Activated CD8-positive, alpha-beta T cell treated with anti-CD3 and anti-CD28 coated beads for 36 hours (primary cell): ENCODE data around the gene RNF150. TPM values are rescaled to one million over a fixed set of nuclear protein-coding genes. Genes with fewer than 3 reads are reported as not detected.

Experiments
- ATAC-seq: fragments of 200-7000 bp; cut with Tn5 transposase; one replicate; pipeline ENCODE4 v1.10.0; 2021; ENCODE audit warnings: mild to moderate bottlenecking, moderate library complexity
- CTCF ChIA-PET: fragments of 350-600 bp; sonication (Branson Sonifier 250); formaldehyde crosslinking; loops from one replicate; lab custom pipeline; 2021; ENCODE audit warnings: antibody characterized with exemption; lab: Charles Lee
- POLR2A ChIA-PET: fragments of 350-600 bp; sonication (Branson Sonifier 250); formaldehyde crosslinking; loops from one replicate; lab custom pipeline; 2021; ENCODE audit warnings: antibody characterized with exemption; lab: Charles Lee
- DNase-seq: peaks from one replicate; pipeline ENCODE4 v3.0.0-alpha.2; 2020
- H3K27ac Mint-ChIP-seq: one replicate; pipeline ENCODE4 v1.8.0; 2021; ENCODE audit warnings: mild to moderate bottlenecking, mixed read lengths
- H3K27me3 Mint-ChIP-seq: one replicate; pipeline ENCODE4 v1.8.0; 2021; ENCODE audit warnings: mixed read lengths
- H3K36me3 Mint-ChIP-seq: one replicate; pipeline ENCODE4 v1.8.0; 2021; ENCODE audit warnings: low read depth, mixed read lengths
- H3K4me1 Mint-ChIP-seq: one replicate; pipeline ENCODE4 v1.8.0; 2021; ENCODE audit warnings: low read depth, mixed read lengths
- H3K4me3 Mint-ChIP-seq: one replicate; pipeline ENCODE4 v1.8.0; 2021; ENCODE audit warnings: mild to moderate bottlenecking, moderate library complexity, mixed read lengths
- H3K9me3 Mint-ChIP-seq: one replicate; pipeline ENCODE4 v1.8.0; 2021; ENCODE audit warnings: mixed read lengths
- CTCF ChIP-seq: fragments of 200-600 bp; IDR thresholded peaks from one replicate; pipeline ENCODE4 v1.8.0; 2022; ENCODE audit warnings: antibody characterized with exemption, mild to moderate bottlenecking
- intact Hi-C: fragments of 100-400 bp; cut with micrococcal nuclease; formaldehyde crosslinking; loops from one replicate; pipeline ENCODE4 v1.10.0; 2022
- total RNA-seq, 2 experiments: library from RNA; stranded (reverse); gene quantifications; one replicate each; pipeline ENCODE4 v1.2.3, GENCODE V29; 2021

RNF150 gene
- total RNA-seq, 2 experiments from 2014 or later = 0.09 to 0.43 TPM

DNA sequence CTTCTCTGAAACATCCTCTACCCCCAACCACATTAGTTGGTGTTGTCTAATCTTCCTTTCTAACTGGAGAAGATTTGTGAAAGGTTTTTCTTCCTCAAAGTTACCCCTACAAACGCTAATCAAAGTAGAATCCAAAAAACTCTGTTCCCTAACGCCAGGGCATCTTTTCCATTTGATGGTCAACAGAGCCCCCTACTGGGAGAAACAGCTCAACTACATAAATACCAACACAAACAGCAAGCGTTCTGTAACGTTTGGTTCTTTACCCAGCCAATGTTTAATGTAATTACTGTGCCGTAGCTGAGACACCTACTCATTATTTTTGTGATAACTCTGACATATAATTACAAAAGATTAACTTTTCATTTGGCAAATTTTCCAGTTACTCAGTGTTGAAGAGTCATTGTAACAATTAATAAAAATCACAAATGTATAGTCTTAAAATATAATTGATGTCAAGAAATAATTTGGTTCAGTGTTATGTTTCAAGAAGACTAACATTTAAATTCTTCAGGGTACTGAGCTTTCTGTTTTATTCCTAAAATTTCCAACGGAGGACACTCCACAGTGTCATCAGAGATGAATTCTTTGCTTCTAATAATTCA, 282.1 kb downstream of the RNF150 start:
- CTCF ChIA-PET = interaction anchor here (0.7 to 1.2 kb wide), 4 partner anchors 9 to 491 kb away, joined by 3 to 4 read pairs (median 3); no protein-coding TSS in a partner anchor

GRCh38 chr4:140849526-140849925, 283.7 kb downstream of the RNF150 start:
- Mint-ChIP-seq H3K9me3 (no peaks in the 10 kb centered on the region), H3K4me3 (no peak overlapping the region), H3K36me3 (no peaks in the 10 kb centered on the region), H3K27ac (no peak overlapping the region), H3K27me3 (peaks cover 8% of the 10 kb centered on the region), H3K4me1 (no peaks in the 10 kb centered on the region)
- ATAC-seq = no peak
- DNase-seq = no peak
- ChIA-PET CTCF (interaction anchor here (1.4 kb wide), 1 partner anchor 20 kb away, joined by 3 read pairs; no protein-coding TSS in a partner anchor), POLR2A (no interaction called here)
- intact Hi-C loops = no loop called here
- TF ChIP-seq CTCF = no peak

More for the DNA sequence above, 282.1 kb downstream of the RNF150 start:
- intact Hi-C loops = no loop called here
- H3K4me1 Mint-ChIP-seq = no peaks in the 10 kb centered on the region
- no peak overlapping the region for H3K27ac Mint-ChIP-seq
- POLR2A ChIA-PET = no interaction called here
- H3K36me3 Mint-ChIP-seq = no peaks in the 10 kb centered on the region
- no peak overlapping the region for H3K4me3 Mint-ChIP-seq
- peaks cover 8% of the 10 kb centered on the region for H3K27me3 Mint-ChIP-seq
- peak; percentile 59 for TF ChIP-seq CTCF
- ATAC-seq (no peak), DNase-seq (peak; percentile 34)
- H3K9me3 Mint-ChIP-seq = no peaks in the 10 kb centered on the region

- ChIA-PET CTCF (no interaction called here), POLR2A (no interaction called here)
- Mint-ChIP-seq H3K4me1 (no peaks in the 10 kb centered on the region), H3K9me3 (no peaks in the 10 kb centered on the region), H3K36me3 (no peaks in the 10 kb centered on the region), H3K27ac (no peak overlapping the region), H3K27me3 (peaks cover 8% of the 10 kb centered on the region), H3K4me3 (no peak overlapping the region)
- ATAC-seq (no peak), DNase-seq (no peak)
- no peak for TF ChIP-seq CTCF
- intact Hi-C loops = no loop called here
Observed at GRCh38 chr4:140846736-140847135, 286.5 kb downstream of the RNF150 start.

DNA sequence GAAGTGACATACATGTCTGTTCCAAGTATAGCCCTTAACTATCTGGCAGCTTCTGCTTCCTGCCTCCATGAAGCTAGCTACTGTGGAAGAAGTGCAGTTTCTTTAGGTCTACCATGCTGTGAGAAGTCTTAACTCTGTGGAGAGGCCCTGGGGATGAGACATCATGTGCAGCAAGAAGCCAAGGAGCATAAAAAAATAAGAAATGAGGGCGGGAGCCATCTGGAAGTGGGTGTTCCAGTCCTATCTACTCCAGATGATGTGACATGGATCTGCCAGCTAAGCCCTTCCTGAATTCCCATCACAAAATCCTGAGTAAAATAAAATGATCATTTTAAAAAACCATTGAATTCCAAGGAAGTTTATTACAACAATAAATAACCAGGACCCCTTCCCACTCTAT, 289.2 kb downstream of the RNF150 start:
- intact Hi-C loops = no loop called here
- H3K9me3 Mint-ChIP-seq = no peaks in the 10 kb centered on the region
- POLR2A ChIA-PET = no interaction called here
- DNase-seq = no peak
- peaks cover 2% of the 10 kb centered on the region for H3K27me3 Mint-ChIP-seq
- ATAC-seq = no peak
- H3K4me1 Mint-ChIP-seq = no peaks in the 10 kb centered on the region
- CTCF ChIA-PET = no interaction called here
- no peak overlapping the region for H3K27ac Mint-ChIP-seq
- H3K4me3 Mint-ChIP-seq = no peak overlapping the region
- no peaks in the 10 kb centered on the region for H3K36me3 Mint-ChIP-seq
- TF ChIP-seq CTCF = no peak

- ChIA-PET CTCF (no interaction called here), POLR2A (no interaction called here)
- Mint-ChIP-seq H3K4me3 (no peak overlapping the region), H3K9me3 (no peaks in the 10 kb centered on the region), H3K27ac (no peak overlapping the region), H3K4me1 (no peaks in the 10 kb centered on the region), H3K27me3 (peaks cover 2% of the 10 kb centered on the region), H3K36me3 (no peaks in the 10 kb centered on the region)
- TF ChIP-seq CTCF = no peak
- intact Hi-C loops = no loop called here
- DNase-seq (no peak), ATAC-seq (no peak)
Observed at GRCh38 chr4:140841186-140841585, 292.1 kb downstream of the RNF150 start.
